ENCODE results near the gene RPLP2.

RPLP2 gene

GRCh38 chr11:808427-809286, 1.1 kb upstream of the RPLP2 start:
- peak; percentile 30 for DNase-seq

GRCh38 chr11:810040-810567, 337 bp downstream of the RPLP2 start:
- DNase-seq, result no peak

- no peak for DNase-seq
Observed at GRCh38 chr11:811446-812245, 1.9 kb downstream of the RPLP2 start.

GRCh38 chr11:812390-812789, 2.6 kb downstream of the RPLP2 start:
- DNase-seq, result no peak

- DNase-seq, result no peak
Observed at GRCh38 chr11:813072-813455, 3.3 kb downstream of the RPLP2 start.

GRCh38 chr11:813456-814096, 3.8 kb downstream of the RPLP2 start:
- no peak for DNase-seq

- no peak for DNase-seq
Observed at GRCh38 chr11:815675-816432, 6.1 kb downstream of the RPLP2 start.

- no peak for DNase-seq
Observed at GRCh38 chr11:816433-816779, 6.6 kb downstream of the RPLP2 start.

- no peak for DNase-seq
Observed at GRCh38 chr11:818396-819128, 8.8 kb downstream of the RPLP2 start, which contains the start of gene PNPLA2. TSS of gene PNPLA2 (plus strand) at chr11:818914. CDS start at chr11:819719, 805 bp downstream.

- DNase-seq, result peak; percentile 94
Observed at GRCh38 chr11:819129-819931, 9.6 kb downstream of the RPLP2 start.

- peak; percentile 98 for DNase-seq
Observed at GRCh38 chr11:819943-820649, 10.3 kb downstream of the RPLP2 start.

- no peak for DNase-seq
Observed at GRCh38 chr11:820655-821511, 11.1 kb downstream of the RPLP2 start.

GRCh38 chr11:821512-822371, 12.0 kb downstream of the RPLP2 start:
- DNase-seq, result no peak

- DNase-seq, result no peak
Observed at GRCh38 chr11:823441-824291, 13.9 kb downstream of the RPLP2 start.

GRCh38 chr11:824292-824880, 14.6 kb downstream of the RPLP2 start:
- no peak for DNase-seq

GRCh38 chr11:824942-825341, 15.2 kb downstream of the RPLP2 start:
- DNase-seq, result no peak

Measured in CD4-positive, alpha-beta T cell treated with Interleukin-6 for 4 hours (primary cell).